ENCODE results near the gene GDPGP1. TPM values are rescaled to one million over a fixed set of nuclear protein-coding genes. Genes with fewer than 3 reads are reported as not detected.
"Not testable (repeated sequence)": the region's sequence is repeated elsewhere in the genome, so short reads cannot be mapped to it uniquely, and the experiment has no call there.

Gene GDPGP1, protein sequence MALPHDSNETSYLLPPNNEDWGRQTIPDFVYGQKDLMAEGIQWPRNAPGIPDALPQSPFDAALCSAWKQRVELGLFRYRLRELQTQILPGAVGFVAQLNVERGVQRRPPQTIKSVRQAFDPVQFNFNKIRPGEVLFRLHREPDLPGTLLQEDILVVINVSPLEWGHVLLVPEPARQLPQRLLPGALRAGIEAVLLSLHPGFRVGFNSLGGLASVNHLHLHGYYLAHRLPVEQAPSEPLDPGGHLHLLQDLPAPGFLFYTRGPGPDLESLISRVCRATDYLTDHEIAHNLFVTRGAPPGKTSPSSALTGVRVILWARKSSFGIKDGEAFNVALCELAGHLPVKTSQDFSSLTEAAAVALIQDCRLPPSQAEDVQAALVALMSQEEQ
- 1 to 10 TPM; 8.4 to 8.6 TPM for total RNA-seq
- polyA plus RNA-seq (ENCODE audit: insufficient read length in 6 of 6): 1 to 10 TPM; 3.4 to 4.7 (median 3.9) TPM
- long read RNA-seq, donor 1, partial matches to known transcripts: 0 of 3 reads
- long read RNA-seq, donor 1, other reads (novel, unspliced or antisense): 0 of 3 reads
- long read RNA-seq, donor 2, partial matches to known transcripts: 0 of 4 reads
- long read RNA-seq, donor 2, other reads (novel, unspliced or antisense): 0 of 4 reads
- long read RNA-seq, donor 3, partial matches to known transcripts: 0 of 3 reads
- long read RNA-seq, donor 3, other reads (novel, unspliced or antisense): 0 of 3 reads
- long read RNA-seq, donor 4, partial matches to known transcripts: 0 of 3 reads
- long read RNA-seq, donor 4, other reads (novel, unspliced or antisense): 0 of 3 reads
- long read RNA-seq, donor 5, partial matches to known transcripts: 0 of 2 reads
- long read RNA-seq, donor 5, other reads (novel, unspliced or antisense): 0 of 2 reads
- long read RNA-seq, donor 6, partial matches to known transcripts: 0 of 1 reads
- long read RNA-seq, donor 6, other reads (novel, unspliced or antisense): 0 of 1 reads
- long read RNA-seq, donor 7: 0 reads
- long read RNA-seq, donor 8: 0 reads
- long read RNA-seq, donor 9: 0 reads
- long read RNA-seq, donor 10, partial matches to known transcripts: 1 of 1 reads
- long read RNA-seq, donor 10, other reads (novel, unspliced or antisense): 0 of 1 reads
- long read RNA-seq, donor 11: 0 reads
- long read RNA-seq, donor 12, partial matches to known transcripts: 0 of 1 reads
- long read RNA-seq, donor 12, other reads (novel, unspliced or antisense): 0 of 1 reads

- Histone ChIP-seq H3K4me1 (peaks cover 14 to 40% of the 10 kb centered on the region in 2 donors), H3K27me3 (no peaks in the 10 kb centered on the region), H3K27ac (peak within 1 kb of the TSS; percentile 89 to 93), H3K4me3 (peak within 1 kb of the TSS; percentile 66 to 94), H3K9me3 (no peaks in the 10 kb centered on the region), H3K36me3 (peaks cover 0 to 37% of the 10 kb centered on the region in 2 donors)
- TF ChIP-seq, protein P1, sequence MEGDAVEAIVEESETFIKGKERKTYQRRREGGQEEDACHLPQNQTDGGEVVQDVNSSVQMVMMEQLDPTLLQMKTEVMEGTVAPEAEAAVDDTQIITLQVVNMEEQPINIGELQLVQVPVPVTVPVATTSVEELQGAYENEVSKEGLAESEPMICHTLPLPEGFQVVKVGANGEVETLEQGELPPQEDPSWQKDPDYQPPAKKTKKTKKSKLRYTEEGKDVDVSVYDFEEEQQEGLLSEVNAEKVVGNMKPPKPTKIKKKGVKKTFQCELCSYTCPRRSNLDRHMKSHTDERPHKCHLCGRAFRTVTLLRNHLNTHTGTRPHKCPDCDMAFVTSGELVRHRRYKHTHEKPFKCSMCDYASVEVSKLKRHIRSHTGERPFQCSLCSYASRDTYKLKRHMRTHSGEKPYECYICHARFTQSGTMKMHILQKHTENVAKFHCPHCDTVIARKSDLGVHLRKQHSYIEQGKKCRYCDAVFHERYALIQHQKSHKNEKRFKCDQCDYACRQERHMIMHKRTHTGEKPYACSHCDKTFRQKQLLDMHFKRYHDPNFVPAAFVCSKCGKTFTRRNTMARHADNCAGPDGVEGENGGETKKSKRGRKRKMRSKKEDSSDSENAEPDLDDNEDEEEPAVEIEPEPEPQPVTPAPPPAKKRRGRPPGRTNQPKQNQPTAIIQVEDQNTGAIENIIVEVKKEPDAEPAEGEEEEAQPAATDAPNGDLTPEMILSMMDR (IDR thresholded peaks at IDR 0.05): no peak
- intact Hi-C loops (cut with DNase I): no loop called here
- DNase-seq (no peak), ATAC-seq (no peak)
These were observed at the start of gene GDPGP1 for GRCh38 chr15:90234096-90234988. GDPGP1 (plus strand) TSS chr15:90234209; CDS start chr15:90240909, 6,700 bp downstream.

GRCh38 chr15:90184786-90185704 lies 49.0 kb upstream of the GDPGP1 start:
- intact Hi-C loops (cut with DNase I): no loop called here
- H3K27me3 ChIP-seq: peaks cover 0 to 6% of the 10 kb centered on the region in 2 donors
- ATAC-seq: peak; percentile 82
- TF ChIP-seq, protein P1 (IDR thresholded peaks at IDR 0.05): no peak
- no peaks in the 10 kb centered on the region for H3K9me3 ChIP-seq
- peak overlapping the region; percentile 74 to 89 for H3K4me3 ChIP-seq
- peak overlapping the region; percentile 90 to 93 for H3K27ac ChIP-seq
- H3K36me3 ChIP-seq: no peaks in the 10 kb centered on the region
- DNase-seq: peak in 2 of 4 donors; percentile 73 to 91
- H3K4me1 ChIP-seq: peaks cover 3 to 72% of the 10 kb centered on the region in 2 donors

DNA sequence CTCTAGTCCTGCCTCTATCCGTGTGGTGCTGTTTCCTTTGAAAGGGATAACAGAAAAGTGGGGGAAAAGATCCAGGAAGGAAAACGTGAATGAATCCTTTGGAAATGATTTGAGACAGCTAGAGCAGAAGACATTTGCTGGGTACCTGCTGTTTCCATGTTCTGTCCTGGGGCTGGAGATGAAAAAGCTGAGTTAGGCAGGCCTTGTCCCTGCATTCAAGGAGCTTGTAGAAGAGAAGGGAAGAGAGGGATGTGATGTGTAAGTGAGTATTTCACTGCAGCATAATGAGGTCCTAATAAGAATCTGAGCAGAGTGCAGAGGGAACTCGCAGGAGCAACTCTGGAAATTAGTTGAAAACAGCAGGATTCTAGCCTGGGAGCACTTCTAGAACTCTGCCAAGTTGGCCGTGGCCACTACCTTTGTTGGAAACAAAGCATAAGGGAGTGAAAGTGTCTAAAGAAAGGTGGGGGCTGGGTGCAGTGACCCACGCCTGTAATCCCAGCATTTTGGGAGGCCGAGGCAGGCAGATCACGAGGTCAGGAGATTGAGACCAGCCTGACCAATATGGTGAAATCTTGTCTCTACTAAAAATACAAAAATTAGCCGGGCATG lies 46.6 kb upstream of the GDPGP1 start:
- intact Hi-C loops (cut with DNase I): no loop called here
- Histone ChIP-seq H3K4me3 (no peak overlapping the region), H3K36me3 (no peaks in the 10 kb centered on the region), H3K27me3 (peaks cover 0 to 6% of the 10 kb centered on the region in 2 donors), H3K4me1 (peaks cover 16 to 89% of the 10 kb centered on the region in 2 donors), H3K9me3 (no peaks in the 10 kb centered on the region), H3K27ac (peak overlapping the region in 1 of 2 donors; percentile 74)
- DNase-seq (no peak), ATAC-seq (no peak)
- TF ChIP-seq, protein P1 (IDR thresholded peaks at IDR 0.05): no peak

DNA sequence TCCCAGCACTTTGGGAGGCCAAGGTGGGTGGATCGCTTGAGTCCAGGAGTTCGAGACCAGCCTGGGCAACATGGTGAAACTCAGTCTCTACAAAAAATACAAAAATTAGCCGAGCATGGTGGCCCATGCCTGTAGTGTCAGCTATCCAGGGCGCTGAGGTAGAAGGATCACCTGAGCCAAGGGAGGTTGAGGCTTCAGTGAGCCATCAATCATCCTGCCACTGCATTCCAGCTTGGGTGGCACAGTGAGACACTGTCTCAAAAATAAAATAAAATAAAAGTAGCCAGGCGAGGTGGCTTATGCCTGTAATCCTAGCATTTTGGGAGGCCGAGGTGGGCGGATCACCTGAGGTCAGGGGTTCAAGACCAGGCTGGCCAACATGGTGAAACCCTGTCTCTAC lies 45.9 kb upstream of the GDPGP1 start:
- H3K4me3 ChIP-seq; DNase-seq; H3K27me3 ChIP-seq; intact Hi-C loops (cut with DNase I); H3K9me3 ChIP-seq; H3K36me3 ChIP-seq; ATAC-seq: not testable (repeated sequence)
- Histone ChIP-seq H3K4me1 (peaks cover 22 to 92% of the 10 kb centered on the region in 2 donors), H3K27ac (peak overlapping the region in 1 of 2 donors; percentile 74)

Measured in left lung (tissue), 14 donors.